Measurements from ENCODE around the gene FLT4.

FLT4 gene

DNA sequence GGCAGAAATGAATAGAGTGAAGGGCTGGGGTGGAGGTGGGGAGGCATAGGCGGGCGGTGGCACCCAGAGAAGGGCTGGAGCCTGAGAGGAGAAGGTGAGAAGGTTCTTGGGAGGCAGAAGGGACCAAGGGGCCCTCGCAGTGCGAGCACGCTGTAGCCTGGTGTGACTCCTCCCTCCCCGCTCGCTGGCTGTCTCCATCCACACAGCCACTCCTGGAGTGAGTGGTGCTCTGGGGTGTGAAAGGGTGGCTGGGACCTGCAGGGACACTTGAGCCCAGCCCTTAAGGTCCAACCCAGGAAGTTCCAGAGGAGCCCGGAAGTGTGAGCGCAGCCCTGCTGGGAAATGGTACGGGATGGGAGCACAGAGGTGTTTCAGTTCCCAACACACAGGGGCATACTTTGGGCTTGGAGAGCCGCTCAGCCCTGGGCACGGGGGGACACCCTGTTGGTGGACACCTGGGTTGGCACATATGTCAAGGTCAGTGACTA lies 48.8 kb downstream of the FLT4 start:
- no peaks in the 10 kb centered on the region for H3K36me3 ChIP-seq (ENCODE audit: insufficient read depth, low read length)
- H3K9me3 ChIP-seq (ENCODE audit: insufficient read depth, low read depth, low read length): no peaks in the 10 kb centered on the region
- H3K4me1 ChIP-seq (ENCODE audit: insufficient read depth, low read length): no peaks in the 10 kb centered on the region
- 91% methylated on average over 12 of the region's 12 CpGs for WGBS
- H3K27ac ChIP-seq (ENCODE audit: low read depth, low read length): no peak overlapping the region
- H3K27me3 ChIP-seq (ENCODE audit: insufficient read depth, low read length): no peaks in the 10 kb centered on the region
- H3K4me3 ChIP-seq (ENCODE audit: low read length): no peak overlapping the region
- no peak overlapping the region for H3K9ac ChIP-seq (ENCODE audit: low read depth, low read length)

DNA sequence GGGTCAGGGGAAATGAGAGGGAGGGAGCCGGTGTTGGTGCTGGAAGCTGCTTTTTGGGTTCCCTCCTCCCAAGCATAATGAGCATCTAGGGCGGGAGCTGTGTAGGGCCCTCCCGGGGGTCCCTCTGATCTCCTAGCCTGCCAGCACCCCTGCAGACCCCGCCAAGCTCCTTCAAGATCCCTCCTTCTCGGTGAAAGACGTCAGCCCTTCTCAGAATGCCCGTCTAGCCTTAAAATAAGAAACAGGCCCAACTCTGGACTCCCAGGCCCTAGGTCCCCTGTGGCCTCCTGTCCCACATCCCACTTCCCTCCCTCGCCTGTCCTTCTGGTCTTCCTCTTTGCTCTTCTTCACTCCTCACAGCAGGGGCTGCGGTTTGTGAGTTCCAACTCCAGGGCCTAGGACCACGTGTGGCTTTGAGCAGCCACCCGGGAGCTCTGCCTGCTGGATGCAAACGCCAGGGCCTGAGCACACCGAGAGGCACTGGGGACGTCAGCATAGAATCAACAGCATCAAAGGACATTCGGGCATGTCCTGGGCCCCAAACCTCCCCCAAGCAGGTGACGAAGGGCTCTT lies 49.3 kb downstream of the FLT4 start:
- H3K9me3 ChIP-seq (ENCODE audit: insufficient read depth, low read depth, low read length): no peaks in the 10 kb centered on the region
- H3K36me3 ChIP-seq (ENCODE audit: insufficient read depth, low read length): no peaks in the 10 kb centered on the region
- no peak overlapping the region for H3K27ac ChIP-seq (ENCODE audit: low read depth, low read length)
- no peak overlapping the region for H3K4me3 ChIP-seq (ENCODE audit: low read length)
- no peaks in the 10 kb centered on the region for H3K4me1 ChIP-seq (ENCODE audit: insufficient read depth, low read length)
- WGBS: 87% methylated on average over 16 of the region's 16 CpGs
- no peak overlapping the region for H3K9ac ChIP-seq (ENCODE audit: low read depth, low read length)
- no peaks in the 10 kb centered on the region for H3K27me3 ChIP-seq (ENCODE audit: insufficient read depth, low read length)

DNA sequence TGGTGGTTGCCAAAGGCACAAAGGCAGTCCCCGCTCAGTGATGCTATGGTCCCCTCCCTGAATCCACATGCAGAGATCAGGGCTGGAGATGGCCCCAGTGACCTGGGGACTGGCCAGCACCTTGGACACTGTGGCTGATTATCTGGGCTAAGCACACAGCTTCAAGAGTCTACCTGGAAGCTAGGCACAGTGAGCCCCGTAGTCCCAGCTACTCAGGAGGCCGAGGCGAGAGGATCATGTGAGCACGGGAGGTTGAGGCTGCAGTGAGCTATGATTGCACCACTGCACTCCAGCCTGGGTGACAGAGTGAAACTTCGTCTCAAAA lies 49.8 kb downstream of the FLT4 start:
- 91% methylated on average over 6 of the region's 6 CpGs for WGBS
- Histone ChIP-seq H3K9ac (ENCODE audit: low read depth, low read length) (no peak overlapping the region), H3K4me1 (ENCODE audit: insufficient read depth, low read length) (no peaks in the 10 kb centered on the region)

DNA sequence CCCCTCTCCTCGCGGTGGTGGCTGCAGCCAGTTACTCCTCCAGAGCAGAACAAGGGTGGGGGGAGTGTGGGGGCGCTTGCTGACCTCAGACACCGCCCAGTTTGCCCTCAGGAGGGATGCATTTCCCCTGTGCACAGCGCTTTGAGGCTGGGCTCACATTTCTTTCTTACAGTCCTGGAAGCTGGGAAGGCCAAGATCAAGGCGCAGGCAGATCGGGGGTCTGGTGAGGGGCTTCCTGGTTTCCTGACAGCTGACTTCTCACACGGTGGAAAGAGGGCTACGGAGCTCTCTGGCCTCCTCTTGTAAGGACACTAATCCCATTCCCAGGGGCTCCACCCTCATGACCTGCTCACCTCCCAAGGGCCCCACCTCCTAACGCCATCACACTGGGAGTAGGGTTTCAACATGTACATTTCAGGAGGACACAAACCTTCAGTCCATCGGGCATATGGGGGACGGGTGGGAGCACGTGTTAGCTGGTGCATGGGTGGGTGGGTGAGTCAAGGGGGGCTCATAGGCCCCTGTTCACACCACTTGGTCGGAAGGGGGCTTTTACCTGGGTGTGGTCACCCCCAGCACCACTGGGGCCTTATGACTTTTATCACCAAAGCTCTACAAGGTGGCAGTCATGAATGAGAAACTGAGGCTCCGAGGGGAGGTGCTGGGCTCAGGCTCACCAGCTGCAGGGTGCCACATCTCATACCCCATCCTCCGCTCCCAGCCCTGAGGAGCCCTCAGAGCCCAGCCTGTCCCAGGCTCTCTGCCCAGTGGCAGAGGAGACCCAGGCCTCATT lies 50.4 kb downstream of the FLT4 start:
- 93% methylated on average over 16 of the region's 16 CpGs for WGBS

More for the DNA sequence above, 49.8 kb downstream of the FLT4 start:
- no peak overlapping the region for H3K4me3 ChIP-seq (ENCODE audit: low read length)
- H3K36me3 ChIP-seq (ENCODE audit: insufficient read depth, low read length): no peaks in the 10 kb centered on the region
- no peak overlapping the region for H3K27ac ChIP-seq (ENCODE audit: low read depth, low read length)
- H3K9me3 ChIP-seq (ENCODE audit: insufficient read depth, low read depth, low read length): no peaks in the 10 kb centered on the region
- H3K27me3 ChIP-seq (ENCODE audit: insufficient read depth, low read length): no peaks in the 10 kb centered on the region

DNA sequence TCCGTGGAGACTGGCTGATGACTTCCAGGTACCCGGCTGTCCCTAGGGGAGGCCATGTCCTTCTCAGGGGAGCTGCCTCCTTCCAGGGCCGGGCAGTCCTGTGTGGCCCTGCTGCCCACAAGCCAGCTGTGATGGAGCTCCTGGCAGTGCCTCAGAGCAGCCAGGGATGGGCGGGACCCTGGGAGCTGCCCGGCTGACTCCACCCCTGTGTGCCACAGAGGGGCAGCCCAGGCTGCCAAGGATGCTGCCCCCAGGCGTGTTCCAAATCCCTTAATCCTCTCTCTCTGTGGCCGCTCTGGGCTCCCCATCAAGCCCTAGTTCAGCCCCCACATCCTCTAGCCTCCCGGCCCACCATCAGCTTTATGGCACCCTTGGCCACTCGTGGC lies 51.1 kb downstream of the FLT4 start:
- Histone ChIP-seq H3K9me3 (ENCODE audit: insufficient read depth, low read depth, low read length) (no peaks in the 10 kb centered on the region), H3K27me3 (ENCODE audit: insufficient read depth, low read length) (peaks cover 4% of the 10 kb centered on the region), H3K27ac (ENCODE audit: low read depth, low read length) (no peak overlapping the region), H3K4me3 (ENCODE audit: low read length) (no peak overlapping the region), H3K9ac (ENCODE audit: low read depth, low read length) (no peak overlapping the region), H3K4me1 (ENCODE audit: insufficient read depth, low read length) (no peaks in the 10 kb centered on the region), H3K36me3 (ENCODE audit: insufficient read depth, low read length) (no peaks in the 10 kb centered on the region)
- 90% methylated on average over 9 of the region's 9 CpGs for WGBS

More for the DNA sequence above, 50.4 kb downstream of the FLT4 start:
- no peaks in the 10 kb centered on the region for H3K36me3 ChIP-seq (ENCODE audit: insufficient read depth, low read length)
- H3K27ac ChIP-seq (ENCODE audit: low read depth, low read length): no peak overlapping the region
- no peaks in the 10 kb centered on the region for H3K4me1 ChIP-seq (ENCODE audit: insufficient read depth, low read length)
- no peak overlapping the region for H3K4me3 ChIP-seq (ENCODE audit: low read length)
- H3K9me3 ChIP-seq (ENCODE audit: insufficient read depth, low read depth, low read length): no peaks in the 10 kb centered on the region
- H3K27me3 ChIP-seq (ENCODE audit: insufficient read depth, low read length): no peaks in the 10 kb centered on the region
- no peak overlapping the region for H3K9ac ChIP-seq (ENCODE audit: low read depth, low read length)

DNA sequence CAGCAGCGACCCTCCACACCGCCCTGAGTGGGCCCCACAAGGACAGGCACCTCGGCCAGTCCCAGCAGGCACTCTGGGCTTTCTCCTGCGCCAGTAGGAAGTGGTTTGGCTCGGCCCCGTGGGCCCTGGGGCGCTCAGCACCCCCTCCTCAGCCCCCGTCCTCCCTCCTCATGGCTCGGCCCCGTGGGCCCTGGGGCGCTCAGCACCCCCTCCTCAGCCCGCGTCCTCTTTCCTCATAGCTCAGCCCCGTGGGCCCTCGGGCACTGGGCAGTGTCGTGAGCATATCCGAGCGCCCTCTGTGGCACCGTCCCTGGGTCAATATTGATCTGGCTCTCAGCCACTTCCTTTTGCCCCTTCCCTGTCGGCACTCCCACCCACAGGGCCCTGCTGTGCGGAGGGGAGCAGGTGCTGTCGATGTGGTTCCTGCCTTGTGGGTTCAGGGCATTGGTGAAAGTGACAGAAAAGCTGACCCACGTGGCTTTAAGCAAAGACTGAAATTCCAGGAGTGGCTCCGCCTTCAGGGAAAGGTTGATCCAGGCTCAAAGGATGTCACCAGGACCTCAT lies 52.6 kb downstream of the FLT4 start:
- no peaks in the 10 kb centered on the region for H3K36me3 ChIP-seq (ENCODE audit: insufficient read depth, low read length)
- H3K9me3 ChIP-seq (ENCODE audit: insufficient read depth, low read depth, low read length): no peaks in the 10 kb centered on the region
- H3K4me1 ChIP-seq (ENCODE audit: insufficient read depth, low read length): no peaks in the 10 kb centered on the region
- H3K9ac ChIP-seq (ENCODE audit: low read depth, low read length): no peak overlapping the region
- WGBS: 91% methylated on average over 24 of the region's 24 CpGs
- H3K27ac ChIP-seq (ENCODE audit: low read depth, low read length): no peak overlapping the region
- H3K4me3 ChIP-seq (ENCODE audit: low read length): no peak overlapping the region
- peaks cover 20% of the 10 kb centered on the region for H3K27me3 ChIP-seq (ENCODE audit: insufficient read depth, low read length)

DNA sequence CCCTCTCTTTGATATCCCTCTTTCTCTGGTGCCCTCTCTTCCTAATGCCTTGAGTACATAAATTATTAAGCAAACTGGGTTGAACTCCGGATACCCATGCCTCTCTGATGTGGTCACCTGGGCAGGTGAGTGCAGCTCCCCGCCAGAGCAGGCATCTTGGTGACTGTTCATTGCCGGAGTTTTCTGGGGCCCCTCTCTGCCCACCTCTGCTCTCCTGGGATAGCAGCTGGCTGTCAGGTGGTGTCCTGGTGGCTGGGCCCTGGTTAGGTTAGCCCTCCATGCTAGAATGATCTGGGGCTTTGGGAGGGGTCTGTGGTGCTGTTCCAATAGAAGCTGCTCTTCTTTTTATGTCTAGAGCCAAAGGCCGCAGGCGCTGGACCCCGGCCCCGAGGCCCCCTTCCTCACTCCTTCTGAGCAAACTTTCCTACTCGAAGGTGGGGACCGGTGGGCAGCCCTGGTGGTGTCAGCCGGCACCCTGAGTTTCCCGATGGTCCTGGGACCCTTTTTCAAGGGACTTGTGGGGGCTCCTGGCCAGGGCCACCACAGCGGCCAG lies 53.2 kb downstream of the FLT4 start:
- Histone ChIP-seq H3K4me3 (ENCODE audit: low read length) (no peak overlapping the region), H3K36me3 (ENCODE audit: insufficient read depth, low read length) (no peaks in the 10 kb centered on the region), H3K27ac (ENCODE audit: low read depth, low read length) (no peak overlapping the region), H3K4me1 (ENCODE audit: insufficient read depth, low read length) (no peaks in the 10 kb centered on the region), H3K9me3 (ENCODE audit: insufficient read depth, low read depth, low read length) (no peaks in the 10 kb centered on the region), H3K27me3 (ENCODE audit: insufficient read depth, low read length) (peaks cover 26% of the 10 kb centered on the region), H3K9ac (ENCODE audit: low read depth, low read length) (no peak overlapping the region)
- 94% methylated on average over 12 of the region's 12 CpGs for WGBS

DNA sequence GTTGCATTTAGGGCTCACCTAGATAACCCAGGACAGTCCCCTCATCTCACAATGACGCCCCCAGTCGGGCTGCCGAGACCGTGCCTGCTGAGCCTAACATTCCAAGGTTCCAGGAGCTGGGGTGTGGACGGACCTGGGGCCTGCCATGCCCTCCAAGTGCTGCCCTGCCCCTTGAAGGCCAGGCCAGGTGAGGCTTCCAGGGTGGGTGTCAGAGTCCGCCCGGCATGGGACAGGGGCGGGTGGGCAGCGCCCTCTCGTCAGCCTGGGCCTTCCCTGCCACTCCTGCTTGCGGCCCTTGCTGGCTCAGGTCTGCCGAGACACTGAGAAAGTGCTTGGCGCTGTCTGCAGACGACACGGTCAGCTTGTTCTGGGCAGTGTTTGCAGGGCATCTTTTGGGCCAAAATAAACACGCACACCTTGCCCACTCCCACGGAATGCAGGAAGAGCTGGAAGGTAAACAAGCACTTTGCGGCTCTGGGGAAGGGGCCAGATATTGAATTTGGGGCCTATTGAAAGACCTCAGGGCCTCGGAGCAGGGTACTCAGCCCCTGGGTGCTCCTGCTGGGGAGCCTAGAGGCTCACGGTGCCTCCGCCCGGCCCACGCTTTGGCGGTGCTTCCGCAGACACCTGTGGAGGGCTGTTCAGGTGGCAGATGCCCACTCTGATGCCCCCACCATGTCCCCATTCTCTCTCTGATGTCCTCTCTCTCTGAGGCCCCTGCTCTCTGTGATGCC lies 53.9 kb downstream of the FLT4 start:
- H3K9ac ChIP-seq (ENCODE audit: low read depth, low read length): no peak overlapping the region
- H3K4me3 ChIP-seq (ENCODE audit: low read length): no peak overlapping the region
- H3K9me3 ChIP-seq (ENCODE audit: insufficient read depth, low read depth, low read length): no peaks in the 10 kb centered on the region
- H3K27ac ChIP-seq (ENCODE audit: low read depth, low read length): no peak overlapping the region
- 92% methylated on average over 25 of the region's 25 CpGs for WGBS
- H3K4me1 ChIP-seq (ENCODE audit: insufficient read depth, low read length): no peaks in the 10 kb centered on the region
- no peaks in the 10 kb centered on the region for H3K36me3 ChIP-seq (ENCODE audit: insufficient read depth, low read length)
- peaks cover 32% of the 10 kb centered on the region for H3K27me3 ChIP-seq (ENCODE audit: insufficient read depth, low read length)

DNA sequence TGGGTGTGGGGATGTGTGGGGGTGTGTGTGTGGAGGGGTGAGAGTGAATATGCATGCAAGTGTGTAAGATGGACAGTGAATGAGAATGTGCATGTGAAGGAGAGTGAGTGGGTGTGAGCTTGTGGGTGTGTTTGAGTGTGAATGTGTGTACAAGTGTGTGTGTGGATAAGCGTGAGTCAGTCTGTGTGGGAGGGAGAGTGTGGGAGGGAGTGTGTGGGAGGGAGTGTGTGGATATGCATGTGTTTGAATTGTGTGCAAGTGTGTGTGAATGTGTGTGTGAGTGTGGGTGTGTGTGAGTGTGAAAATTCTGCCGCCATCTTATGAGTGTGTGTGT lies 54.4 kb downstream of the FLT4 start:
- no peaks in the 10 kb centered on the region for H3K36me3 ChIP-seq (ENCODE audit: insufficient read depth, low read length)
- no peak overlapping the region for H3K9ac ChIP-seq (ENCODE audit: low read depth, low read length)
- no peak overlapping the region for H3K27ac ChIP-seq (ENCODE audit: low read depth, low read length)
- no peaks in the 10 kb centered on the region for H3K9me3 ChIP-seq (ENCODE audit: insufficient read depth, low read depth, low read length)
- no peaks in the 10 kb centered on the region for H3K4me1 ChIP-seq (ENCODE audit: insufficient read depth, low read length)
- 88% methylated on average over 2 of the region's 2 CpGs for WGBS
- no peak overlapping the region for H3K4me3 ChIP-seq (ENCODE audit: low read length)
- H3K27me3 ChIP-seq (ENCODE audit: insufficient read depth, low read length): peaks cover 37% of the 10 kb centered on the region

DNA sequence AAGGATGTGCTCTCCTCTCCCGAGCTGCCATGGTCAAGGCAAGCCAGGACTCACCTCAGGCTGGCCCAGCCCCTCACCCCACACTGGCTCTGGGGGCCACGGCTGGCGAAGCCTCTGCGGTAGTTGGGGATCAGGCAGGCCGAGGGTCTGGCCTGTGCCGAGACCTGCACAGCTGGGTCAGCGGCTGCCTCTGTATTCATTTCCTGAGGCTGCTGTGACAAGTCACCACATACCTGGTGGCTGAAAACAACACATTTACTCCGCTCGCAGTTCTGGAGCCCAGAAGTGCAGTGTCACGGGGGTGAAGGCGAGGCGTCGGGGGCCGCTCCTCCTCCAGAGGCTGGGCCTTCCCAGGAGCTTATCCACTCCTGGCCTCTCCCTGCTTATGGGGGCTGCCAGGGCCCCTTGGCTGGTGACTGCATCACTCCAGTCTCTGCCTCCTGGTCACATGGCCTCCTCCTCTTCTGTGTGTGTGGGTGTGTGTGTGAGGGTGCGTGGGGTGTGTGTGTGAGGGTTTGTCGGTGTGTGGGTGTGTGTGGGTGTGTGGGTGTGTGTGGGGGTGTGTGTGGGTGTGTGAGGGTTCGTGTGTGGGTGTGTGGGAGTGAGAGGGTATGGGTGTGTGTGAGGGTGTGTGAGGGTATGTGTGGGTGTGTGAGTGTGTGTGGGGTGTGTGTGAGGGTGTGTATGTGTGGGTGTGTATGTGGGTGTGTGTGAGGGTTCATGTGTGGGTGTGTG lies 54.9 kb downstream of the FLT4 start:
- Histone ChIP-seq H3K9ac (ENCODE audit: low read depth, low read length) (no peak overlapping the region), H3K9me3 (ENCODE audit: insufficient read depth, low read depth, low read length) (no peaks in the 10 kb centered on the region), H3K4me1 (ENCODE audit: insufficient read depth, low read length) (no peaks in the 10 kb centered on the region), H3K27me3 (ENCODE audit: insufficient read depth, low read length) (peaks cover 43% of the 10 kb centered on the region), H3K27ac (ENCODE audit: low read depth, low read length) (no peak overlapping the region), H3K4me3 (ENCODE audit: low read length) (no peak overlapping the region), H3K36me3 (ENCODE audit: insufficient read depth, low read length) (no peaks in the 10 kb centered on the region)
- 91% methylated on average over 17 of the region's 17 CpGs for WGBS
